K562 (cell line): ENCODE measurements around the gene TMC8. TPM values are rescaled to one million over a fixed set of nuclear protein-coding genes. Genes with fewer than 3 reads are reported as not detected.

ENCODE experiments used
- ATAC-seq: fragments of 200-7000 bp; cut with Tn5 transposase; 3 replicates; pipeline ENCODE4 v1.9.1; 2020; ENCODE audit warnings: moderate library complexity
- BruUV-seq: library from RNA; stranded (reverse); fragments of 400-500 nt; replicated peaks from 2 replicates; lab custom pipeline; 2021; lab: Mats Ljungman, UMichigan
- CTCF ChIA-PET: fragments of 300-600 bp; formaldehyde crosslinking; extraction: SDS; loops from one replicate; lab custom pipeline; 2021; ENCODE audit warnings: low intra/inter-chr PET ratio; lab: Yijun Ruan, JAX
- POLR2A ChIA-PET: fragments of 300-600, 350-650 bp; sonication (Branson Sonifier 250); formaldehyde crosslinking; extraction: SDS; loops from one replicate; lab custom pipeline; 2021; ENCODE audit warnings: antibody characterized with exemption, inconsistent platforms; lab: Yijun Ruan, JAX
- DNase-seq, 4 experiments: peaks; one replicate each; pipeline versions ENCODE4 v3.0.0 to v3.0.0-alpha.2; 2011 to 2018; ENCODE audit warnings: low spot score in 3 of 4, mixed read lengths in 3 of 4; ENCODE audit errors: extremely low read depth in 1 of 4
- FAIRE-seq: peaks from 2 replicates; lab custom pipeline; 2011; peaks lifted over from hg19 to GRCh38; lab: Jason Lieb, UNC
- H2AFZ ChIP-seq: 2 replicates; pipeline ENCODE4 v1.6.0; 2011; ENCODE audit warnings: low read depth, low read length, control low read depth, inconsistent platforms
- H3K27ac ChIP-seq: fragments of 200-600 bp; 3 replicates; pipeline ENCODE4 v1.8.0; 2011; ENCODE audit warnings: low read depth, mild to moderate bottlenecking, control low read depth, inconsistent platforms, low read length, moderate library complexity, mixed read lengths; ENCODE audit errors: extremely low read depth
- H3K27me3 ChIP-seq, 2 experiments: fragments of 300-600 bp in 1 of 2; 2 replicates in 1 of 2; 3 replicates in 1 of 2; pipeline versions ENCODE4 v1.6.0 to v1.8.0; 2011; ENCODE audit warnings: inconsistent platforms in 2 of 2, low read length in 2 of 2, mild to moderate bottlenecking in 1 of 2, mixed read lengths in 1 of 2, moderate library complexity in 1 of 2; ENCODE audit not compliant: control insufficient read depth in 2 of 2, insufficient read depth in 2 of 2
- H3K36me3 ChIP-seq: fragments of 300-600 bp; 3 replicates; pipeline ENCODE4 v1.8.0; 2011; ENCODE audit warnings: mild to moderate bottlenecking, low read length, inconsistent platforms; ENCODE audit not compliant: control insufficient read depth, insufficient read depth
- H3K4me1 ChIP-seq, 2 experiments: fragments of 200-600 bp in 1 of 2; replicated peaks in 1 of 2; 2 replicates in 1 of 2; 3 replicates in 1 of 2; pipeline versions ENCODE4 v1.5.1 to v1.8.0; 2011; ENCODE audit warnings: inconsistent platforms in 2 of 2, low read length in 2 of 2, mild to moderate bottlenecking in 1 of 2, mixed read lengths in 1 of 2, moderate library complexity in 1 of 2; ENCODE audit not compliant: control insufficient read depth in 2 of 2, insufficient read depth in 2 of 2
- H3K4me2 ChIP-seq: 2 replicates; pipeline ENCODE4 v1.6.1; 2011; ENCODE audit warnings: low read length, control low read depth, inconsistent platforms, mixed read lengths; ENCODE audit not compliant: insufficient read depth
- H3K4me3 ChIP-seq: fragments of 200-600 bp; sonication (generic), shearing (Covaris generic); 2 replicates; pipeline ENCODE4 v1.5.1; 2016; ENCODE audit warnings: control low read depth, inconsistent platforms
- H3K79me2 ChIP-seq: fragments of 200-600 bp; 3 replicates; pipeline ENCODE4 v1.8.0; 2011; ENCODE audit warnings: low read length, inconsistent platforms; ENCODE audit not compliant: control insufficient read depth, insufficient read depth
- H3K9ac ChIP-seq, 2 experiments: 2 replicates each; pipeline versions ENCODE4 v1.6.0 to v1.6.1; 2011; ENCODE audit warnings: low read depth in 2 of 2, low read length in 2 of 2, control low read depth in 1 of 2, inconsistent platforms in 1 of 2, mild to moderate bottlenecking in 1 of 2, mixed read lengths in 1 of 2; ENCODE audit not compliant: insufficient read depth in 1 of 2
- H3K9me1 ChIP-seq: one replicate; pipeline ENCODE4 v1.6.0; 2011; ENCODE audit warnings: inconsistent platforms, mild to moderate bottlenecking, low read length, moderate library complexity; ENCODE audit not compliant: control insufficient read depth, insufficient read depth
- H3K9me3 ChIP-seq: replicated peaks from 2 replicates; pipeline ENCODE4 v1.5.1; 2011; ENCODE audit warnings: low read depth, low read length, inconsistent platforms; ENCODE audit not compliant: control insufficient read depth, insufficient read depth
- H4K20me1 ChIP-seq: replicated peaks from 2 replicates; pipeline ENCODE4 v1.6.1; 2011; ENCODE audit warnings: low read length, inconsistent platforms, mixed read lengths; ENCODE audit not compliant: control insufficient read depth, insufficient read depth
- CXXC5 ChIP-seq: fragments of 250-450 bp; sonication (Bioruptor Pico); IDR thresholded peaks from 2 replicates; pipeline ENCODE4 v1.8.0; 2022; ENCODE audit warnings: inconsistent platforms, mild to moderate bottlenecking, moderate library complexity
- POLR2A ChIP-seq: fragments of 450-650 bp; conservative IDR thresholded peaks from 2 replicates; pipeline ENCODE4 v1.6.1; 2016
- POLR2AphosphoS2 ChIP-seq: IDR thresholded peaks from 2 replicates; pipeline ENCODE4 v1.6.1; 2012; ENCODE audit warnings: low read length, improper control_type of control experiment
- SUPT5H ChIP-seq: fragments of 450-650 bp; IDR thresholded peaks from 2 replicates; pipeline ENCODE4 v1.6.1; 2016
- ZBTB2 ChIP-seq: fragments of 450-650 bp; IDR thresholded peaks from 2 replicates; pipeline ENCODE4 v1.6.1; 2016; ENCODE audit warnings: antibody characterized with exemption
- ZNF280B ChIP-seq: fragments of 250-450 bp; sonication (Bioruptor Pico); IDR thresholded peaks from 2 replicates; pipeline ENCODE4 v1.5.1; 2021; ENCODE audit warnings: mild to moderate bottlenecking
- ZZZ3 ChIP-seq: fragments of 450-650 bp; IDR thresholded peaks from 2 replicates; pipeline ENCODE4 v1.6.1; 2016; ENCODE audit warnings: antibody characterized with exemption, mild to moderate bottlenecking, moderate library complexity
- WGBS: fragments of 100-300 bp; shearing (Covaris generic); methylation state at CpG from one replicate; pipeline ENCODE4 v1.1.6; 2016; ENCODE audit warnings: low coverage, mixed read lengths; ENCODE audit not compliant: insufficient coverage; ENCODE audit errors: missing lambda C conversion rate; 5-methylcytosine and 5-hydroxymethylcytosine counted together
- in situ Hi-C: fragments of 300-500 bp; cut with MboI; formaldehyde crosslinking; loops from 4 replicates; pipeline ENCODE4 v1.15.0; 2018; ENCODE audit warnings: inconsistent platforms, mixed read lengths
- intact Hi-C: fragments of 100-400 bp; cut with micrococcal nuclease; formaldehyde crosslinking; loops from 2 replicates; pipeline ENCODE4 v1.14.2; 2022
- polyA plus RNA-seq, 8 experiments: library from polyadenylated mRNA; depleted of rRNA in 4 of 8; stranded (reverse) in 5 of 8; unstranded in 3 of 8; fragments of >200 nt; fragmentation: Nextera tagmentation in 2 of 8; fragmentation: Illumina TruSeq in 1 of 8; extraction: Ambion mirVana in 2 of 8; extraction: Trizol in 1 of 8; gene quantifications; 2 replicates each; pipeline versions ENCODE4 v1.2.1 to v1.2.3, GENCODE V29; 2011 to 2014; ENCODE audit warnings: inconsistent platforms in 1 of 8, missing spikeins in 1 of 8
- total RNA-seq, 7 experiments: library from RNA; depleted of rRNA in 6 of 7; stranded (reverse); fragments of >200 nt in 6 of 7; fragmentation: Illumina TruSeq in 2 of 7; extraction: Trizol in 2 of 7; gene quantifications; 2 replicates each; pipeline versions ENCODE4 v1.2.1 to v1.2.3, GENCODE V29; 2011 to 2021; ENCODE audit warnings: low replicate concordance in 1 of 7

Gene TMC8
- total and polyA plus RNA-seq, 9 of the 15 experiments (the other 6 are each of a cell fraction or from before 2014, with no cell fraction given): 0.13 to 10.9 (median 2.8) TPM

GRCh38 chr17:78111016-78111726 is 19.4 kb upstream of the TMC8 start:
- 0 out of 2 replicates have a peak, but pooled peaks have one; percentile 3 for TF ChIP-seq SUPT5H
- no peak for TF ChIP-seq ZNF280B (CRISPR knock-in tag)
- no peak for TF ChIP-seq CXXC5 (CRISPR knock-in tag)
- no peak for TF ChIP-seq ZZZ3
- TF ChIP-seq POLR2A: peak; percentile 15; the same call in 1 of the 2 replicates
- no peak for TF ChIP-seq ZBTB2
- TF ChIP-seq POLR2AphosphoS2: peak; percentile 37; the same call in 1 of the 2 replicates
- no peaks in the 10 kb centered on the region for H3K27me3 ChIP-seq
- FAIRE-seq (no peak), ATAC-seq (no peak), DNase-seq (no peak)
- BruUV-seq: no TSS peak
- no peaks in the 10 kb centered on the region for H3K9me3 ChIP-seq
- WGBS: 93% methylated on average over 19 of the region's 19 CpGs
- peaks cover 13% of the 10 kb centered on the region; the same call in 2 of the 3 replicates for H3K79me2 ChIP-seq
- peaks cover 81% of the 10 kb centered on the region for H3K36me3 ChIP-seq
- no peak overlapping the region for H3K4me3 ChIP-seq
- no peaks in the 10 kb centered on the region for H3K9me1 ChIP-seq
- intact Hi-C loops (no loop called here), in situ Hi-C loops (loop anchor here (5.0 kb wide), 1 partner anchor 61 kb away; no protein-coding TSS in a partner anchor)
- no peak overlapping the region for H3K27ac ChIP-seq
- ChIA-PET POLR2A (interaction anchor here (0.5 to 1.8 kb wide), 6 partner anchors 9 to 401 kb away, joined by 3 to 6 read pairs (median 3); partner anchors contain the start of genes AFMID, TK1 and TMC6), CTCF (interaction anchor here (2.4 kb wide), 1 partner anchor 65 kb away, joined by 34 read pairs; no protein-coding TSS in a partner anchor)
- H4K20me1 ChIP-seq: peaks cover 16% of the 10 kb centered on the region
- H3K4me2 ChIP-seq: no peak overlapping the region
- H3K9ac ChIP-seq: peak overlapping the region in 1 of 2 experiments; percentile 64; a peak in 1 of 4 replicates
- H2AFZ ChIP-seq: no peak overlapping the region
- H3K4me1 ChIP-seq: peaks cover 0 to 44% of the 10 kb centered on the region in 2 experiments; a peak in 2 of 5 replicates
